Measurements from ENCODE around the gene YEATS2. TPM values are rescaled to one million over a fixed set of nuclear protein-coding genes. Genes with fewer than 3 reads are reported as not detected.
"Not testable (repeated sequence)": the region's sequence is repeated elsewhere in the genome, so short reads cannot be mapped to it uniquely, and the experiment has no call there.

The YEATS2 gene
- total and polyA plus RNA-seq, 4 donors: 4.5 to 48.1 (median 17.8) TPM

DNA sequence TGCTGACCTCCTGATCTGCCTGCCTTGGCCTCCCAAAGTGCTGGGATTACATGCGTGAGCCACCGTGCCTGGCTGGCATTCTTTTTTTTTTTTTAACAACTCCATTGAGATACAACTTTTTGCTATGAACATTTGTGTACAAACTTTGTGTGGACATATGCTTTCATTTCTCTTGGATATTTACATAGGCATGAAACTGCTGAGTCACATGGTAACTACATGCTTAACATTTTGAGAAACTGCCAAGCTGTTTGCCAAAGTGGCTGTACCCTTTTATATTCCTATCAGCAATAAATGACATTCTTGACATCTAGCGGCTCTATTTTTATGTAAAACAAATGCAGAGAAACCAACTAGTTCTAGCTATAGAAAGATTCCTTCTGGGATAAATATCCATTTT lies 8.7 kb upstream of the YEATS2 start:
- ATAC-seq (ENCODE audit: low FRiP score) (no peak), DNase-seq (no peak)
- Histone ChIP-seq H3K9me3 (ENCODE audit: control insufficient read depth, low read length) (no peaks in the 10 kb centered on the region), H3K27ac (ENCODE audit: low read depth in 1 of 2, low read length in 2 of 2) (no peak overlapping the region), H3K4me1 (ENCODE audit: control insufficient read depth in 1 of 2, insufficient read depth in 2 of 2, low read length in 2 of 2) (no peaks in the 10 kb centered on the region), H3K27me3 (ENCODE audit: control insufficient read depth in 1 of 2, insufficient read depth in 2 of 2, low read length in 1 of 2) (no peaks in the 10 kb centered on the region), H3K36me3 (ENCODE audit: control insufficient read depth in 1 of 2, insufficient read depth in 2 of 2, low read length in 1 of 2) (no peaks in the 10 kb centered on the region), H3K4me3 (ENCODE audit: low read length in 2 of 2) (no peak overlapping the region)
- intact Hi-C loops (cut with DNase I): no loop called here
- WGBS, 2 donors: 27 to 31% methylated on average over 3 of the region's 3 CpGs

DNA sequence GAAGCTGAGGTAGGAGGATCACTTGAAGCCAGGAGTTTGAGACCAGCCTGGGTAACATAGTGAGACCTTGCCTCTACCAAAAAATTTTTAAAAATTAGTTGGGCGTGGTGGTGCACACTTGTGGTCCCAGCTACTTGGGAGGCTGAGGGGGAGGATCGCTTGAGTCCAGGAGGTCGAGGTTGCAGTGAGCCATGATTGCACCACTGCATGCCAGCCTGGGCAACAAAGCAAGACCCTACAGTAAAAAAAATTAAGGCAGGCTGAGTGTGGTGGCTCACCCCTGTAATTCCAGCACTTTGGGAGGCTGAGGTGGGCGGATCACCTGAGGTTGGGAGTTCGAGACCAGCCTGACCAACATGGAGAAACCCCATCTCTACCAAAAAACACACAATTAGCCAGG lies 8.0 kb upstream of the YEATS2 start:
- H3K36me3 ChIP-seq (ENCODE audit: control insufficient read depth in 1 of 2, insufficient read depth in 2 of 2, low read length in 1 of 2); H3K9me3 ChIP-seq (ENCODE audit: control insufficient read depth, low read length); H3K27ac ChIP-seq (ENCODE audit: low read depth in 1 of 2, low read length in 2 of 2); H3K4me3 ChIP-seq (ENCODE audit: low read length in 2 of 2); H3K27me3 ChIP-seq (ENCODE audit: control insufficient read depth in 1 of 2, insufficient read depth in 2 of 2, low read length in 1 of 2); DNase-seq; H3K4me1 ChIP-seq (ENCODE audit: control insufficient read depth in 1 of 2, insufficient read depth in 2 of 2, low read length in 2 of 2); intact Hi-C loops (cut with DNase I); ATAC-seq (ENCODE audit: low FRiP score): not testable (repeated sequence)
- WGBS, 2 donors: 97% methylated on average over 5 of the region's 5 CpGs

DNA sequence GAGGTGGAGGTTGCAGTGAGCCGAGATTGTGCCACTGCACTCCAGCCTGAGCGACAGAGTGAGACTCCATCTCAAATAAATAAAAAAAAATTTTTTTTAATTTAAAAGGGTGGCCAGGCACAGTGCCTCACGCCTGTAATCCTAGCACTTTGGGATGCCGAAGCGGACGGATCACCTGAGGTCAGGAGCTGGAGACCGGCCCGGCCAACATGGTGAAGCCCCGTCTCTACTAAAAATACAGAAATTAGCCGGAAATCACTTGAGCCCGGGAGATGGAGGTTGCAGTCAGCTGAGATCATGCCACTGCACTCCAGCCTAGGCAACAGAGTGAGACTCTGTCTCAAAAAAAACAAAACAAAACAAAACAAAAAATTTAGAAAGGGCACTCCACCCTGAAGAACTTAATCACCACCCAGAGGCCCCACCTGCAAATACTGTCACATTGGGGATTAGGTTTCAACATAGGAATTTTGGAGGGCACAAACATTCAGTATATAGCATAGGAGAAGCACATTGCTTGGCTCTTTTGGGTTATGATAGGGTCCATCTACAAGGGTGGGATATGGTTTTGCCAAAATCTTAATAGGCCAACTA lies 7.1 kb upstream of the YEATS2 start:
- Histone ChIP-seq H3K9me3 (ENCODE audit: control insufficient read depth, low read length) (no peaks in the 10 kb centered on the region), H3K4me3 (ENCODE audit: low read length in 2 of 2) (no peak overlapping the region), H3K4me1 (ENCODE audit: control insufficient read depth in 1 of 2, insufficient read depth in 2 of 2, low read length in 2 of 2) (no peaks in the 10 kb centered on the region), H3K36me3 (ENCODE audit: control insufficient read depth in 1 of 2, insufficient read depth in 2 of 2, low read length in 1 of 2) (no peaks in the 10 kb centered on the region), H3K27ac (ENCODE audit: low read depth in 1 of 2, low read length in 2 of 2) (no peak overlapping the region), H3K27me3 (ENCODE audit: control insufficient read depth in 1 of 2, insufficient read depth in 2 of 2, low read length in 1 of 2) (no peaks in the 10 kb centered on the region)
- intact Hi-C loops (cut with DNase I): no loop called here
- ATAC-seq (ENCODE audit: low FRiP score) (no peak), DNase-seq (no peak)
- 95% methylated on average over 11 of the region's 11 CpGs for WGBS, 2 donors

DNA sequence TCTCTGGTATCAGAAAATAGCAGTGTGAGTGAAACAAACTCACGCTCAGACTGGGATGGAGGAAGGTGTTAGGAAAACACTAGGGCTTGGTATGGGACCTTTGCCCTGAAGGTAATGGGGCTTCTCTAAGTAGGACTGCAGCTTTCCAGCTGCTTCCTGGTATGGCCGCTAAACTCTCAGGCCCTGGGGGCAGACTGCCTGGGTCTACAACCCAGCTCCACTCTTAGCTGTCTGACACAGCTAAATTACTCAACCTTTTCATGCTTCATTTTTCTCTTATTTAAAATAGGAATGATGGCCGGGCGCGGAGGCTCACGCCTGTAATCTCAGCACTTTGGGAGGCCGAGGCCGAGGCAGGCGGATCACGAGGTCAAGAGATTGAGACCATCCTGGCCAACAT lies 5.2 kb upstream of the YEATS2 start:
- DNase-seq (no peak), ATAC-seq (ENCODE audit: low FRiP score) (no peak)
- intact Hi-C loops (cut with DNase I): no loop called here
- H3K27ac ChIP-seq (ENCODE audit: low read depth in 1 of 2, low read length in 2 of 2): no peak overlapping the region
- H3K9me3 ChIP-seq (ENCODE audit: control insufficient read depth, low read length): no peaks in the 10 kb centered on the region
- WGBS, 2 donors: 94 to 95% methylated on average over 10 of the region's 10 CpGs
- H3K4me3 ChIP-seq (ENCODE audit: low read length in 2 of 2): no peak overlapping the region
- H3K36me3 ChIP-seq (ENCODE audit: control insufficient read depth in 1 of 2, insufficient read depth in 2 of 2, low read length in 1 of 2): no peaks in the 10 kb centered on the region
- no peaks in the 10 kb centered on the region for H3K4me1 ChIP-seq (ENCODE audit: control insufficient read depth in 1 of 2, insufficient read depth in 2 of 2, low read length in 2 of 2)
- no peaks in the 10 kb centered on the region for H3K27me3 ChIP-seq (ENCODE audit: control insufficient read depth in 1 of 2, insufficient read depth in 2 of 2, low read length in 1 of 2)

DNA sequence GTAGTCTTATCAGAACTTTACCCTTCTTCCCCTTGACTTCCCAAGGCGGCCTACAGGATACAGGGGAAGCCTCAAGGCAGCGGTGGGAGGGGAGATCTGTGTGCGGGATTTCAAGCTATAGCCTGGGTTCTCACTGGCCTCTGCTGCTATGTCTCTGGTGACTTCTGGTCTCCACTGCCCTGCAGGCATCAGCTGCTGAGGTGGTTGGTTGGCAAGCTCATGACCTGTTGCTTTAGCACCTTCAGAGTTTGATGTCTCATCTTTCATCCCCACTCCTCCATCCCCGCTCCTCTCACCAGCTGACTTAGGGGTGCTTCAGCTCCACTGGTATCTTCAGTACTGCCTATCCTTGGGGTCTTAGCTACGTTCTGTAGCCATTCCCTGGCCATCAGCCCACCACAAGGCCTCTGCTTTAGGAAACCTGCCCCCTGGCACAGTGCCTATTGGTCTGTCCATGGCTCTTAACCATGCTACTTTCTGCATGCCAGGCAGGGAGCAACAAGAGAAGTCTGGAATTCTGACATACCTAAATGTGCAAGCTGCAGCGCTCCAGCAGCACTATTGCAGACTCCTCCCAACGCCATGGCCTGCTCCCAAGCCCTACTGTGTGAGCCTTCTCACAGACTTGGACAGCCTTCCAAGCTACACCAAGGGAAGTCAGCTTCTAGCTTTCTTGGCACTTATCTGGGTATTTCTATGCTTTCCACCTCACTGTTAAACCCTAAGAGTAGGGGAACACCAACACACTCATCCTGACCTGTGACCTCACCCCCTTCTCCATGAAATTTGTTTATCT lies 1.8 kb upstream of the YEATS2 start:
- Histone ChIP-seq H3K36me3 (ENCODE audit: control insufficient read depth in 1 of 2, insufficient read depth in 2 of 2, low read length in 1 of 2) (no peaks in the 10 kb centered on the region), H3K9me3 (ENCODE audit: control insufficient read depth, low read length) (no peaks in the 10 kb centered on the region), H3K4me1 (ENCODE audit: control insufficient read depth in 1 of 2, insufficient read depth in 2 of 2, low read length in 2 of 2) (peaks cover 3 to 5% of the 10 kb centered on the region in 2 donors), H3K27me3 (ENCODE audit: control insufficient read depth in 1 of 2, insufficient read depth in 2 of 2, low read length in 1 of 2) (no peaks in the 10 kb centered on the region), H3K4me3 (ENCODE audit: low read length in 2 of 2) (no peak overlapping the region), H3K27ac (ENCODE audit: low read depth in 1 of 2, low read length in 2 of 2) (no peak overlapping the region)
- intact Hi-C loops (cut with DNase I): loop anchor here in 1 of 2 donors (5.0 kb wide), 1 partner anchor 58 kb away; the partner anchor contains the start of gene KLHL24
- ATAC-seq (ENCODE audit: low FRiP score) (no peak), DNase-seq (no peak)
- WGBS, 2 donors: 88 to 92% methylated on average over 7 of the region's 7 CpGs

DNA sequence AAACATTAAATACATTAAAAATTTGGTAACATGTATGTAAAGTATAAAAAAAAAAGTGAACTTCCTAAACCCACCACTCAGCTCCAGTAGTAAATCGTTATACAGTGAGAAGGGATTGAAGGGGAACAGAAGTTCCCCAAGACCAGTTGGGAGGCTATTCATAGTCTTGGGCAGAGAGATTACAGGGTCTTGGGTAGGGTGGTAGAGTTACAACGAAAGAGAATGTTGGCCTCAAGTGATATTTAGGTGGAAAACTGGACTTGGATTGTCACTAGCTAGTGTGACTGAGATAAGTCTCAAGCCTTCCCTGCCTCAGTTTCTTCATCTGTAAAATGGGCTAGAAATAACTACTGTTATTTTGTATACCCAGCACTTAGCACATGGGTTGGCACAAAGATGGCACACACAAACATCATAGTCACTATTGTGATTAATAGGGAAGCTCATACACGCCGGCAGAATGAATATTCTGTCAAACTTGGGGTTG lies 431 bp upstream of the YEATS2 start:
- Histone ChIP-seq H3K4me3 (ENCODE audit: low read length in 2 of 2) (peak overlapping the region; percentile 68 to 93), H3K9me3 (ENCODE audit: control insufficient read depth, low read length) (no peaks in the 10 kb centered on the region), H3K36me3 (ENCODE audit: control insufficient read depth in 1 of 2, insufficient read depth in 2 of 2, low read length in 1 of 2) (no peaks in the 10 kb centered on the region), H3K27me3 (ENCODE audit: control insufficient read depth in 1 of 2, insufficient read depth in 2 of 2, low read length in 1 of 2) (no peaks in the 10 kb centered on the region), H3K27ac (ENCODE audit: low read depth in 1 of 2, low read length in 2 of 2) (peak overlapping the region in 1 of 2 donors; percentile 17), H3K4me1 (ENCODE audit: control insufficient read depth in 1 of 2, insufficient read depth in 2 of 2, low read length in 2 of 2) (peaks cover 3 to 5% of the 10 kb centered on the region in 2 donors)
- intact Hi-C loops (cut with DNase I): loop anchor here in 1 of 2 donors (5.0 kb wide), 1 partner anchor 60 kb away; the partner anchor contains the start of gene KLHL24
- 36 to 38% methylated on average over 4 of the region's 4 CpGs for WGBS, 2 donors
- ATAC-seq (ENCODE audit: low FRiP score) (no peak), DNase-seq (no peak)

DNA sequence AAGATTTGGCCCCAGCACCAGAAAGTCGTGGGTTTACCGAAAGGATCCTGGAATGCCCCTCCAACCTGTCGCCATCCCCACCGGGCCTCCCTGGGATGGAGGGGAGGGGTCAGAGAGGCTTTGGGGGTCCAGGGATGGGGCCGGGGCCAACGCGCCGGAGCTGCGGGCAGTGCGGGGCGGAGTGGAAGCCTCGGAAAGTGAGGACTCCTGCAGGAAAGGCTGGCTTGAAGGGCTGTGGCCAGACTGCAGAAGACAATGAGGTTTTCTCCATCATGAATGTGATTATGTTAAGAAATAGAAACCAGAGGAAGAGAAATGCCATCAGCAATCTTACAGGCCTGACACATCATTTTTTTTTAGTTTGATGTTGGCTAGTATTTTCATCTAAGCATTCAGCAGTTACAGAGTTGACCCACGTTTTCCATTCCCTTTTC lies 738 bp downstream of the YEATS2 start:
- Histone ChIP-seq H3K27ac (ENCODE audit: low read depth in 1 of 2, low read length in 2 of 2) (peak overlapping the region in 1 of 2 donors; percentile 88), H3K9me3 (ENCODE audit: control insufficient read depth, low read length) (no peaks in the 10 kb centered on the region), H3K4me3 (ENCODE audit: low read length in 2 of 2) (peak overlapping the region; percentile 68 to 93), H3K4me1 (ENCODE audit: control insufficient read depth in 1 of 2, insufficient read depth in 2 of 2, low read length in 2 of 2) (peaks cover 3 to 5% of the 10 kb centered on the region in 2 donors), H3K36me3 (ENCODE audit: control insufficient read depth in 1 of 2, insufficient read depth in 2 of 2, low read length in 1 of 2) (no peaks in the 10 kb centered on the region), H3K27me3 (ENCODE audit: control insufficient read depth in 1 of 2, insufficient read depth in 2 of 2, low read length in 1 of 2) (no peaks in the 10 kb centered on the region)
- DNase-seq (peak in 1 of 2 donors; percentile 77), ATAC-seq (ENCODE audit: low FRiP score) (peak; percentile 62)
- WGBS, 2 donors: 0 to 1% methylated on average over 13 of the region's 13 CpGs
- intact Hi-C loops (cut with DNase I): loop anchor here (2.0 to 5.0 kb wide), 2 partner anchors 61 to 62 kb away; partner anchors contain the start of gene KLHL24 (in 1 of the 2)

DNA sequence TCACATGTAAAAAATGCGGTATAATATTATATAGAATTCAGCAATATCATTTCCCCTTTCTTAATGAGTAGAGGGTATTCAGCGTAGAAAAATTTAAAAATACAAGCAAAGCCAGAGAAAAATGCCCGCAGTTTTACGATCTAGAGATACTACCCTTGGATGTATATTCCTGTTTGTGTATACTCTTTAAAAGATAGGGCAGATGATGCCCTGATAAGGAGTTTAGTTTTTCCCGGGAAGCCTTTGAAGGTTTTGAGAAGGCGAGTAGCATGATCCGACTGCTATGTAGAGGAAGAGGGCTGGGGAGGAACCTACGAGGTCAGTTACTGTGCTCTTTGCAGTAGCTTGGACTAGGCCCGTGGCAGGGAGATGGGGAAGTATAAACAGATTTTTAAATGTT lies 1.2 kb downstream of the YEATS2 start:
- Histone ChIP-seq H3K36me3 (ENCODE audit: control insufficient read depth in 1 of 2, insufficient read depth in 2 of 2, low read length in 1 of 2) (no peaks in the 10 kb centered on the region), H3K27me3 (ENCODE audit: control insufficient read depth in 1 of 2, insufficient read depth in 2 of 2, low read length in 1 of 2) (no peaks in the 10 kb centered on the region), H3K27ac (ENCODE audit: low read depth in 1 of 2, low read length in 2 of 2) (peak overlapping the region in 1 of 2 donors; percentile 17), H3K9me3 (ENCODE audit: control insufficient read depth, low read length) (no peaks in the 10 kb centered on the region), H3K4me1 (ENCODE audit: control insufficient read depth in 1 of 2, insufficient read depth in 2 of 2, low read length in 2 of 2) (peaks cover 3 to 5% of the 10 kb centered on the region in 2 donors), H3K4me3 (ENCODE audit: low read length in 2 of 2) (peak overlapping the region; percentile 68 to 93)
- 2% methylated on average over 9 of the region's 9 CpGs for WGBS, 2 donors
- ATAC-seq (ENCODE audit: low FRiP score) (peak; percentile 67), DNase-seq (no peak)
- intact Hi-C loops (cut with DNase I): loop anchor here (2.0 to 5.0 kb wide), 2 partner anchors 61 to 62 kb away; partner anchors contain the start of gene KLHL24 (in 1 of the 2)

Measured in aorta (tissue), 5 donors.